Measurements from ENCODE around the gene KCNK17.
"Not testable (repeated sequence)": the region's sequence is repeated elsewhere in the genome, so short reads cannot be mapped to it uniquely, and the experiment has no call there.

The KCNK17 gene

GRCh38 chr6:39295611-39296011, 18.6 kb downstream of the KCNK17 start:
- Histone ChIP-seq H3K4me3 (no peak overlapping the region), H3K27ac (peak overlapping the region in 1 of 2 donors; percentile 62)
- no peak for TF ChIP-seq CTCF (IDR thresholded peaks at IDR 0.05)
- DNase-seq (ENCODE audit: low spot score): no peak

- Histone ChIP-seq H3K4me3 (no peak overlapping the region), H3K27ac (peak overlapping the region in 1 of 2 donors; percentile 62)
- DNase-seq (ENCODE audit: low spot score): no peak
- TF ChIP-seq CTCF (IDR thresholded peaks at IDR 0.05): no peak
Observed at GRCh38 chr6:39294899-39295298, 19.3 kb downstream of the KCNK17 start.

- H3K27ac ChIP-seq: no peak overlapping the region
- H3K4me3 ChIP-seq: no peak overlapping the region
- DNase-seq (ENCODE audit: low spot score): no peak
- no peak for TF ChIP-seq CTCF (IDR thresholded peaks at IDR 0.05)
Observed at GRCh38 chr6:39294133-39294532, 20.1 kb downstream of the KCNK17 start.

DNA sequence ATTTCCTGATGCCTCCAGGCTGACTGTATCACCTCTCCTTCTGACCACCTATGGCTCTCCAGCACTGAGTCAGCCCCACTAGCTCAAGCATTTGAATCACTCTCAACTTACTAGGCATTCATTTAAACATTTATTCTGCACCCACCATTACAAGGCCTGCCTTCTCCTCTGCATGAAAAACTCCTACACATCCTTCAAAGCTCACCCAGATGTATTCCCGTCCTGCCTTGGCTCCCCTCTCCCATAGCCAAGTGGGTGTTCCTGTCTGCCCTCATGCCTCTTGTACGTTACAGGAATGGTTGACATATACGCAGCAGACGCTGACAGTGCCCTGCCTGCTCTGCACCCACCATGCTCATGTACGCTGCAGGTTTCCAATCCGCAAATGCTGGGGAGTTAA, 21.6 kb downstream of the KCNK17 start:
- DNase-seq (ENCODE audit: low spot score): no peak
- H3K4me3 ChIP-seq: no peak overlapping the region
- TF ChIP-seq CTCF (IDR thresholded peaks at IDR 0.05): no peak

DNA sequence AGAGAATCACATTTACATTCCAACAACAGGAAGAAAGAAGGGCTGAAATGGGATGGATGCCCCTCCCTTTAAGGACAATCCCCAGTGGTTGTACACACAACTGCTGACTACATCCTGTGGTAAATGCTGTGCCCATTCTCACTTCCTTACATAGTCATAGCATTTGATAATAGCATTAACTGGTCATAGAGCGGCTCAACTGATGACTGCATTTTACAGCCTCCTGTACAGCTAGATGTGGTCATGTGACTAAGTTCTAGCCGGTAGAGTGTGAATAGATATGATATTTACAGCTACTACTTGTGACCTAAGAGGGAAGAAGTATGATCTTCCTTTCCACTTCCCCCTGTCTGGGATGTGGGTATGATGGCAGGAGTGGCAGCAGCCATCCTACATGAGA, 24.7 kb downstream of the KCNK17 start:
- TF ChIP-seq CTCF (IDR thresholded peaks at IDR 0.05): no peak
- DNase-seq (ENCODE audit: low spot score): no peak
- H3K4me3 ChIP-seq: no peak overlapping the region

More for the DNA sequence above, 21.6 kb downstream of the KCNK17 start:
- no peak overlapping the region for H3K27ac ChIP-seq

DNA sequence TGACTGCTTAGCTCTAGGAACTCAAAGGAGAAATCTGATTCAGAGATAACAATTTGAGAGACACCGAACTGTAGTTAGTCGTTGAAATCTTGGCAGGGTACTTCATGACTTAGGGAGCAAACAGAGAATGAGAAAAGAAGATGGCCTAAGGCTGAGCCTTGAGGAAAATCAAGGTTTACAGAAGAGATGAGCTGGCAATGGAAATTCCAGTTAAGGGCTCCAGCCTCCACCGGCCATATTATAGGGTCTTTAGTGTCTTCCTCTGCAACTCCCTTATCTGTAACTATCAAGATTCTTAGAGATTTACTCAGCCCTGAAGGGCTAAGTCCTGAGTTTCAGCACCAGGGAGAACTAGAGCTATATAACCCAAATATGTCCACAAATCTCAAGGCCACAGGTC, 26.6 kb downstream of the KCNK17 start:
- H3K27ac ChIP-seq: no peak overlapping the region
- TF ChIP-seq CTCF (IDR thresholded peaks at IDR 0.05): no peak
- DNase-seq (ENCODE audit: low spot score): no peak
- H3K4me3 ChIP-seq: no peak overlapping the region

More for the DNA sequence above, 24.7 kb downstream of the KCNK17 start:
- H3K27ac ChIP-seq: no peak overlapping the region

GRCh38 chr6:39286596-39286995, 27.6 kb downstream of the KCNK17 start:
- not testable (repeated sequence) for H3K4me3 ChIP-seq; H3K27ac ChIP-seq; DNase-seq (ENCODE audit: low spot score)

- H3K4me3 ChIP-seq: no peak overlapping the region
- no peak overlapping the region for H3K27ac ChIP-seq
- TF ChIP-seq CTCF (IDR thresholded peaks at IDR 0.05): no peak
- no peak for DNase-seq (ENCODE audit: low spot score)
Observed at GRCh38 chr6:39282774-39283173, 31.4 kb downstream of the KCNK17 start.
